NCI-H774 (cell line): ENCODE results near the gene TRMT5.

ENCODE experiments used
- DNase-seq: peaks from one replicate; lab custom pipeline; 2025; lab: John Stamatoyannopoulos, UW

The TRMT5 gene

GRCh38 chr14:60964904-60965303, 16.0 kb downstream of the TRMT5 start:
- DNase-seq: no peak

GRCh38 chr14:60963761-60964160, 17.1 kb downstream of the TRMT5 start:
- DNase-seq: no peak

GRCh38 chr14:60958146-60958545, 22.7 kb downstream of the TRMT5 start:
- DNase-seq: no peak

GRCh38 chr14:60956632-60957031, 24.2 kb downstream of the TRMT5 start:
- DNase-seq: no peak

GRCh38 chr14:60956202-60956601, 24.7 kb downstream of the TRMT5 start:
- DNase-seq: no peak

GRCh38 chr14:60951776-60952435, 29.0 kb downstream of the TRMT5 start:
- no peak for DNase-seq

GRCh38 chr14:60946773-60947172, 34.1 kb downstream of the TRMT5 start:
- no peak for DNase-seq

- no peak for DNase-seq
These were observed 34.9 kb downstream of the TRMT5 start for GRCh38 chr14:60945984-60946383.

- no peak for DNase-seq
These were observed 36.7 kb downstream of the TRMT5 start for GRCh38 chr14:60944204-60944603.

- DNase-seq: no peak
These were observed 37.2 kb downstream of the TRMT5 start for GRCh38 chr14:60943637-60944032.

- DNase-seq: no peak
These were observed 45.6 kb downstream of the TRMT5 start for GRCh38 chr14:60935319-60935718.

- DNase-seq: no peak
These were observed 46.8 kb downstream of the TRMT5 start for GRCh38 chr14:60933920-60934655.

- no peak for DNase-seq
These were observed 49.7 kb downstream of the TRMT5 start for GRCh38 chr14:60931218-60931617.

GRCh38 chr14:60926002-60926401, 54.9 kb downstream of the TRMT5 start:
- DNase-seq: no peak

GRCh38 chr14:60925286-60925685, 55.6 kb downstream of the TRMT5 start:
- no peak for DNase-seq

- DNase-seq: no peak
These were observed 58.8 kb downstream of the TRMT5 start for GRCh38 chr14:60922050-60922449.
